Stimulated activated CD8-positive, alpha-beta memory T cell treated with anti-CD3 and anti-CD28 coated beads, Interleukin-4, amount 100 ng/mL, for 4 hours (primary cell): ENCODE measurements around the gene CYP24A1.
A peak's percentile ranks its signal among the peaks of the same experiment; 100 is the strongest.

ENCODE experiments used
- DNase-seq, 2 donors: peaks; one replicate each; pipeline ENCODE4 v3.0.0-alpha.2; 2020; ENCODE audit warnings: low read depth in 2 of 2, low spot score in 1 of 2

Gene CYP24A1

DNA sequence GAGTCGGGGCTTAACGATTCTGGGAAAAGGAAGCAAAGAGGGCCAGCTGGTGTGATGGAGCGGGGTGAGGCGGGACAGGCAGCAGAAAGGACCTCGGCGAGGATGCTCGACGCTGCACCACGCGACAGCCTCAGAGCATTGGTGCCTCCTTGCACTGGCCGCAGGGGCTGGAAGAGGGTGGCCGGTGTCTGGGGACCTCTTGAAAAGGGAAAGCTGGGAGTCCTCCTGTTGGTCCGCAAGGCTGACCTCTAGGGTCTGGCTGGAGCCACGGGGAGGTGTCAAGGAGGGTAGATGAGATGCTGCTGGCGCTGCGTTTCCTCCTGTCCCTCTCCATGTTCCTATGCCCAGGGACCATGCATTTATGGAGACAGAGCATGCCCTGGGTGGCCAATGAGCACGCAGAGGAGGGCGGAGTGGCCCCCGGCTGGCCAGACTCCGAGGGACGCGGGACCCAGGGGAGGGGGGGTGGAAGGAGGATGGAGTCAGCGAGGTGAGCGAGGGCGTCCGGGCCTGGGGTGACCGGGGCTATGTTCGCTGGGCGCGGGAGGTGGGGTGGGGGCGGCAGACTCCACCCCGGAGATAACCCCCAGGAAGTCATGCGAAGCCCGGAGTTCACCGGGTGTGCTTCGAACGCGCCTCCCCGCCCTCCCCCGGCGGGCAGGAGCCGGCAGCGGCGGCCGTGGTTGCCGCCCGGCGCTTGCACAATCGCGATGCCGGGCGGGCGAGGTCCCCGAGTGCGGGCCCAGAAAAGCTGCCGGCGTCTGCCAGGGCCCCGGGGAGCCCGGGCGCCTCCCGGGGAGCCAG lies at the start of gene CYP24A1:
TSS of gene CYP24A1 (minus strand) at position 334 of the 804 bp plus-strand sequence. CDS start 407 bp downstream, outside the sequence.
- DNase-seq, result no peak

DNA sequence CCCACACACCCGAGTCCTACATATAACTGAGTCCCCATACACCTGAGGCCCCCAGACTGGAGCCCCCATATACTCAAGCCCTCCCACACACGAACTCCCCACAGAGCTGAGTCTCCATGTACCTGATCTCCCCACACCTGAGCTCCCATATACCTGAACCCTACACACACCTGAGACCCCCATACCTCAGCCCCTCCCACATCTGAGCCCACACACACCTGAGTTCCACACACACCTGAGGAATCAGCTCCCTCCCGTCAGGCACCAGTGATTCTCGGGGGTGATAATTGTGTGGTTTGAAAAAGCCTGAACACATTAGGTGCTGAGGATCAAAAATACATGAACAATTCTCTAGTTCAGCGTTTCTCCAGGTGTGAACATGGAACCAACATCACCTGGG lies 49.5 kb upstream of the CYP24A1 start:
- DNase-seq, result no peak

DNA sequence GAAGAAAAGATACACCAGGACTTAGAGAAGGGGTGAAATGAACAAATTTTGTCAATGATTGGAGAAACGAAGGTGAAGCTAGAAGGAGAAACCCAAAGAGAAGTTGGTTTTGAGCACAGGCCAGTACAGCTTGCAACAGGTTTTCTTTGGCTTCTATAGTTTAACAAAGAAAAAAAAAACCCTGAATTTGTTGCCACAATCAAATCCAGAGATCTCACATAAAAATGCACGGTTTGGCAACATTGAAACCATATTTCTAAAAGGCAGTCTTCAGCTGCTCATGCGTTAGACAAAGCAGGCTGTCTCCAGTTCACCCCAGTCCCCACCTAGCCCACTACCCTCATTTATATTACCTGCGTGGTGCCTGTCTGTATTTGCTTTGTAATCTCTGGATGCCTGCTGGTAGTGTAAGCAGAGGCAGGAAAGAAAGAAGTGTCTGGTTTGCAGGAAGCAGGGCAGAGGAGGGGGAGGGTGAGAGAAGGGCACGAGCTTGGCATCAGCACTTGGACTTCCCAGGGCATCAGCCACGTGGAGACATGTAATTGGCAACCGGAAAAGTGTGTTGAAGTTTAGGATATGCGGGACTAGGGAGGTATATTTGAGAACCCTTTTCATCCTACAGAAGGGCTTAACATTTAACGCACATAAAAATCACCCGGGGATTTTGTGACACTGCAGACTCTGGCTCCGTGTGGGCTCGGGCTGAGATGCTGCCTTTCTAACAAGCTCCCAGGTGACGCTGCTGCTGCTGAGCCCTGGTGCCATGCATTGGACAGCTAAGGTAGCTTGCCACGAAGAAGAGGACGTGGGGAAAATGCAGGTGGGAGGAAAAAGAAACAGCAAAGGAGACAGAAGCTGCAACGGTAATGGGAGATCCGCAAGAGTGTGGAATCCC lies 48.5 kb upstream of the CYP24A1 start:
- DNase-seq, result no peak

GRCh38 chr20:54221353-54221752 lies 47.6 kb upstream of the CYP24A1 start:
- DNase-seq, result no peak

DNA sequence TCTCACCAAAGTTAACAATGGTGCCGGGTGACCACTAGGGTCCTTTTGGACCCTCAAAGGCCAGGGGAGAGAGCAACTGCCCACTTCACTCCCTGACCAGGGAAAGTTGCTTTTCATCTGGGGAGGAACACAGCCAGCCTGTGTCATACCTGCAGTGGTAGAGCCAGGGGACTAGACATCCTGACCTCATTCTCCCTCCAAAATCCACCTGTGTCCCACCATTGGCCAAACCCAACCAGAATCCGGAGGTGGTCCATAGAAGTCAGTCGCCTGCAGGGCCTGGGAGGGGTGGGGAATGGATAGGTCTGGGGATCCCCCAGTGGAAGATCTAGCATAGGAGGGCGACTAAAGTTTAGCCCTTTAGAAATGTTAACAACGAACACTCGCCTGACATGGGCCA lies 46.9 kb upstream of the CYP24A1 start:
- DNase-seq, result no peak

DNA sequence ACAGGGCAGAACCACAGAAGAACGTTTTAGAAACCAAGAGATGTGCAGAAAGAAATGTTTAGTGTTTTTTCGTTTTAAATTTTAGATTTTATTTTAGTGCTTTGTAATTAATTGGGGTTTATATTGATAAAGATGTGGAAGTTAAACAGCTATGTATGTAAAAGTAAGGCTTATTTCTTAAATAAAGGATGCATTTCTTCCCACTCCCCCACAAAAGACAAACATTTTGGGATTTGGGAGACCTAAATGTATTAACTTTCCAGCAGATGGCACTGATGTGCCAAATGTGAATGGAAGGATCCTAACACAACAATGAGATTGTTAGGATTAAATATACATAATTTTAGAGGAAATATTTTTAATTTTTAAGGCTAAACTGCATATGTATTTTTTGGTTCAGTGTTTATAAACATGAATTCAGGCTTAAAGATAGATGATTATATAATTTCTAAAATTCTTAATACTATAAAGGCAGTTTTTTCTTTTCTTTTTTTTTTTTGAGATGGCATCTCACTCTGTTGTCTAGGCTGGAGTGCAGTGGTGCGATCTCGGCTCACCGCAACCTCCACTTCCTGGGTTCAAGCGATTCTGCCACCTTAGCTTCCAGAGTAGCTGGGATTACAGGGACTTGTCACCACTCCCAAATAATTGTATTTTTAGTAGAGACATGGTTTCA lies 46.1 kb upstream of the CYP24A1 start:
- no peak for DNase-seq

- DNase-seq, result no peak
Observed at GRCh38 chr20:54218470-54218869, 44.7 kb upstream of the CYP24A1 start.

DNA sequence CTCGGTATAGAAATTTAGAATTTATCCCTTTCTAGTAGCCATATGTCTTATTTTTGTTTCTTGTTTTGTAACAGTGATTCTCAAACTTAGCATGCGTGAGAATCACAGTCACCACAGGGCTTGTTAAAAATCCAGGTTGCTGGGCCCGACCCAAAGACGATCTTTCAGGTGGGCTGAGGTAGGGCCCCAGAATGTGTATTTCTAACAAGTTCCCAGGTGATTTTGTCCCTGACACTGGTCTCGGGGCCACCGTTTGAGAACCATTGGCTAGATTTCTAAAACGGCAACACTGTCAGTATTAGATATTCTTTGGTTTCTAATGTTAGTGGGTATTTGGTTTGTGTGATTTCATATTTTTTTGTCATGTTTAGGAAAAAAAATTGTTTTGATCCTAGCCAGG lies 44.0 kb upstream of the CYP24A1 start:
- no peak for DNase-seq

DNA sequence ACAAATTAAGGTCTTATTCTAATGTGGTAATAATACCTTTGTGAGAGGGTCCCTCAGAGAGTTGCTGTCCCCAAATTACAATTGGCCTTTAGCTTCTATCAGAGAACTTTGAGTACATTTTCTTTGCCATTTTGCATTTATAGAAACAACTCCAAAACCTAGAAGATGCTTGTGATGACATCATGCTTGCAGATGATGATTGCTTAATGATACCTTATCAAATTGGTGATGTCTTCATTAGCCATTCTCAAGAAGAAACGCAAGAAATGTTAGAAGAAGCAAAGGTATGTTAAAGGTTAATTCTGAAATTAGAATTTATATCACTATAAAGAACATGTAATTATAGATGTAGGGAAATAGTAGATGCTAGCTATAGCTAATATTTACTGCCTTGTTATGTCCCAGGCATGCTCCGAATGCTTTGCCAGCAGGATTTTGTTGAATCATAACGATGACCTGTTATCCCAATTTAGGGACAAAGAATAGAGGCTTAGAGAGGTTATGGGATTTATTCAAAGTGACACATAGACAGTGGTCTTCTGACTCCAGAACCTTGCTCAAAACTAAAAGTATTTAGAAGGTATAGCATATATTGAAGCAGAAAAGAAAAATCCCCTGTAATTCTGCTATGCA lies 41.5 kb upstream of the CYP24A1 start:
- DNase-seq, result no peak

DNA sequence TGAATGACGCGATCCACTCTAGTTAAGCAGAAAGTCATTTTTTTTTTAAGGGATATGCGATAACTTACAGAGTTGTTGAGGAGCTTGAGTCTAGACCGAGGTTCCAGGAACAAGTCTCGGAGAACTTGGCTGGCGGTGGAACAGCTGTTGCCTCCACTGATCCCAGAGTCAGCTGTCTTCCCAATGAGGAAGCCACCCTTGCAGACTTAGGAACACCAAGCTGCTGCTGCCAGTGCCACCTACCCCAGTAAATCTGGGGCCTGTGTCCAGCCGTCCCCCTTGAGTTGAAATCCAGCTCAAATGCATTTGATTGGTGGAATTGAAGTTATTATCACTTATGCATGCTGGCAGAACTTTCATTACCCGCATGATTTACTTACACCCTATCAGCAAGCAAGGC lies 40.8 kb upstream of the CYP24A1 start:
- DNase-seq, result no peak

- DNase-seq, result no peak
Observed at GRCh38 chr20:54212871-54213270, 39.1 kb upstream of the CYP24A1 start.

DNA sequence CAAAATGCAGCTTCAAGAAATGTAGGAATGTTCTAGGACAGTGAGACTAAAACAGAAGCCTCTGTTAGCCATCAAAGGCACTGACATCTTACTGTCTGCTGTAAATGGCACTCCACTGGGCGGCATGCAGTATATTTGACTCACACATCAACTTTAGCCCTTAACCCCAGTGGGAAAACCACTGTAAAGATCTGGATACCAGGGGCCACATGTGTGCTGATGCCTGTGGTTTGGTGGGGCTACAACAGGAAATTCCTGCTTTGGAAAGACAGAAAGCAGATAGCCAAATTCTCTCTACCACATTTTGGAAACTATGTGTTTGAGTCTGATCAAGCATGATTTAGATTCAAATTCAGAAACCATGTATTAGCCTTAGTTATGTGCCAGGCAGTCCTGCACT lies 38.4 kb upstream of the CYP24A1 start:
- no peak for DNase-seq

GRCh38 chr20:54209216-54209813 lies 35.5 kb upstream of the CYP24A1 start:
- DNase-seq, result no peak

DNA sequence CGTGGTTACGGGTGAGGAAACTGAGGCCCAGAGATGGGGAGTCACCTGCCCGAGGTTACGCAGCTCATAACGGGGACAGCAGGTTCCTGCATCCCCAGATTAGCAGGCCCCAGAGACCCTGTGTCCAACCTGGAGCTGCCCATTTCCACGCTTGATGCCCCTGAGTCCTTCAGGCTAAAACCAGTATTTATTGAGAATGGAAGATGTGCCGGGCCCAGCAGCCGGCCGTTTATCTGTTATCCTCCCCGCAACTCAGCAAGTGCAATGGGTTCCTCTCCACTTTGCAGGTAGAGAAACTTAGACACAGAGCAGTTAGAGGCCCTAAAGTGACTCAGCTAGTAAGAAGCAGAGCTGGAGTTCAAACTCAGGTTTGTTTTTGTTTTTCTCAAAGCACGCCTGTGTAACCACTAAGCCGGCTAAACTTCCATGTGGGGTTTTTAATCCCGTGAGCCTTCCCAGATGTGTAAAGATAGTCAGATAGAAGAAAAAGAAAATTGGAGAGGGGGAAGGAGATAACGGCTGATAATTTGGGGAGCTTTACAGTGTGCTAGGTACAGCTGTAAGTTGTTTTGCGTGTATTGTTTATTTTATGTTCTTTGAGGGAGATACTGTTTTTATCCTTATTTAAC lies 34.9 kb upstream of the CYP24A1 start:
- no peak for DNase-seq

DNA sequence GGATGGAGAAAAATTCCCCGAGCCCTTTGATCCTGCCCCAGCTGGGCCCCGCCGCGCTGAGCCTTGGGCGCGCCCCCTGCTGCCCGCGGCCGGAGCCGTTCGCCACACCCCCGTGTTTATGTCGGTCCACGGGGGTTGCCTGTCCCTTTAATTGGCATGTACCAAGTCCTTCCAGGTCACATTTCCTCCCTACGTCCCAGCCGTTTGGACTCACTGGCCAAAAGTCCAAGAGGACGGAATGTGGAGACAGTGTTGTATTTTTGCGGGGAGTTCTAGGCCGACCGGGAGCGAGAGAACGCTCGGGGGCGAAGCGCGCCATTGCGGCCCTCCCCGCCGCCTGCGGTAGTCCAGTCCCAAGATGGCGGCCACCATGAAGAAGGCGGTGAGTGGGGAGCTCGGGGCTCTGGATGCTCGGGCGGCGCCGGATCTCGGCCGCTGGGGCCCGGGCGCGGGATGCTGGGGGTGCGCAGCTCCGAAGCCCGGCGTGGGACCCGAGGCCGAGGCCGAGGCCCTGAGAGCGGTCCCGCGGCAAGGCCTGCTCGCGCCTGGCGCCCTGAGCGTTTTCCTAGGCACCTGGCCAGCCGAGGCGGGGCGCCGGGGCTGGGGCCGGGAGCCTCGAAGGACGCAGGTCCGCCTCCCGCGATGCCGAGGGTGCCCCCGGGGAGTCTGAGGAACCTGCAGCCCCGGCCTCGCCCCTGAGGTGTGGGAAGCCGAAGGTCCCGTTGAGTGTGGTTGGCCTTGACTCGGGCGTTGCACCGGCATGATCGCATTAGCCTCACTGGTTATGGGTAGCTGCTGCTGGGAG lies 34.2 kb upstream of the CYP24A1 start, which contains the start of gene PFDN4:
TSS of gene PFDN4 (plus strand) at position 345 of the 805 bp plus-strand sequence. CDS start at position 359, 14 bp downstream.
- peak; percentile 46 to 47 for DNase-seq

- no peak for DNase-seq
Observed at GRCh38 chr20:54207053-54207742, 33.4 kb upstream of the CYP24A1 start.

DNA sequence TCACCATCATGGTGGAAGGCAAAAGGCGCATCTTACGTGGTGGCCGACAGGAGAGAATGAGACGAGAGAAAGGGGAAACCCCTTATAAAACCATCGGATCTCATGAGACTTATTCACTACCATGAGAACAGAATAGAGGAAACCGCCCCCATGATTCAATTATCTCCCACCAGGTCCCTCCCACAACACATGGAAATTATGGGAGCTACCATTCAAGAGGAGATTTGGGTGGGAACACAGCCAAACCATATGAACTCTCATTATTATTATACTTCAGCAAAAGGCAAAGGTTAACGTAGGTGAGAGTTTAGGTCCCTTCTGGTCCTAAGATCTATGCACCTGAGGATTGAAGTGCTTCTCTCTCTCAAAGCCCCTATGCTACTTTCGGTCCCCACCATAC lies 31.7 kb upstream of the CYP24A1 start:
- no peak for DNase-seq

- DNase-seq, result no peak
Observed at GRCh38 chr20:54204481-54204880, 30.7 kb upstream of the CYP24A1 start.

DNA sequence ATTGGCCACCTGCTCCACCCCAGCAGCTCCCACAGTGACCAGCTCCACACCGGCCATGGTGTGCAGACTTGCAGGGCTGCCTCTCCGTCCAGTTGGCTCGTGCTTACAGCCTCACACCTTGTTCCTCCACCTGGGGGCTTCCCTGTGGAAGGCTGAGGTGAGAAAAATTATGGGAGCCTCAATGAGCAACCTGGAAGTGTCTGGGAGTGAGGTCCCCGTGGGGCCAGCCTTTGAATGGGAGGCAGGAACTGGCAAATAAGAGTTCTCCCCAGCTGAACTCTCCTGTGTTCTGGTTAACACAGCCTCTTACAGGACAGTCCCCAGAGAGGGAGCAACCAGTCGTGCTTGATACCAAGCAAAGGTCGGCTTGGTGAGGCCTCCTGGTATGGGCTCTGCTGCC lies 30.3 kb upstream of the CYP24A1 start:
- DNase-seq, result no peak
